ENCODE data around the gene IQCH.

Gene IQCH

GRCh38 chr15:67216859-67217258, 37.7 kb upstream of the IQCH start:
- DNase-seq (ENCODE audit: low read depth, low spot score): no peak
- Histone ChIP-seq H3K4me1 (ENCODE audit: insufficient read depth, insufficient read length) (no peaks in the 10 kb centered on the region), H3K9ac (ENCODE audit: insufficient read length, low read depth) (no peak overlapping the region), H3K9me3 (ENCODE audit: insufficient read depth, low read length) (no peaks in the 10 kb centered on the region), H3K36me3 (ENCODE audit: insufficient read depth, insufficient read length, low read length) (peaks cover 16% of the 10 kb centered on the region), H3K4me3 (ENCODE audit: insufficient read length, low read depth) (no peak overlapping the region), H3K27me3 (ENCODE audit: insufficient read depth, insufficient read length) (no peaks in the 10 kb centered on the region)
- no peak for TF ChIP-seq YY1 (IDR thresholded peaks at IDR 0.05; ENCODE audit: insufficient read depth, insufficient read length)

GRCh38 chr15:67218428-67218827, 36.2 kb upstream of the IQCH start:
- H3K4me1 ChIP-seq (ENCODE audit: insufficient read depth, insufficient read length): no peaks in the 10 kb centered on the region
- peaks cover 13% of the 10 kb centered on the region for H3K36me3 ChIP-seq (ENCODE audit: insufficient read depth, insufficient read length, low read length)
- no peak overlapping the region for H3K9ac ChIP-seq (ENCODE audit: insufficient read length, low read depth)
- H3K27me3 ChIP-seq (ENCODE audit: insufficient read depth, insufficient read length): no peaks in the 10 kb centered on the region
- DNase-seq (ENCODE audit: low read depth, low spot score): no peak
- TF ChIP-seq YY1 (IDR thresholded peaks at IDR 0.05; ENCODE audit: insufficient read depth, insufficient read length) (no peak), SUZ12 (IDR thresholded peaks at IDR 0.05; ENCODE audit: extremely low read depth, insufficient read depth, insufficient read length) (no peak), ZNF274 (IDR thresholded peaks at IDR 0.05; ENCODE audit: low read depth, low read length) (no peak)
- H3K4me3 ChIP-seq (ENCODE audit: insufficient read length, low read depth): no peak overlapping the region
- H3K9me3 ChIP-seq (ENCODE audit: insufficient read depth, low read length): no peaks in the 10 kb centered on the region

GRCh38 chr15:67219288-67219687, 35.3 kb upstream of the IQCH start:
- Histone ChIP-seq H3K27me3 (ENCODE audit: insufficient read depth, insufficient read length) (no peaks in the 10 kb centered on the region), H3K9ac (ENCODE audit: insufficient read length, low read depth) (no peak overlapping the region), H3K4me1 (ENCODE audit: insufficient read depth, insufficient read length) (no peaks in the 10 kb centered on the region), H3K36me3 (ENCODE audit: insufficient read depth, insufficient read length, low read length) (peaks cover 13% of the 10 kb centered on the region), H3K4me3 (ENCODE audit: insufficient read length, low read depth) (no peak overlapping the region), H3K9me3 (ENCODE audit: insufficient read depth, low read length) (no peaks in the 10 kb centered on the region)
- no peak for DNase-seq (ENCODE audit: low read depth, low spot score)
- TF ChIP-seq YY1 (IDR thresholded peaks at IDR 0.05; ENCODE audit: insufficient read depth, insufficient read length) (no peak), ZNF274 (IDR thresholded peaks at IDR 0.05; ENCODE audit: low read depth, low read length) (no peak), SUZ12 (IDR thresholded peaks at IDR 0.05; ENCODE audit: extremely low read depth, insufficient read depth, insufficient read length) (no peak)

DNA sequence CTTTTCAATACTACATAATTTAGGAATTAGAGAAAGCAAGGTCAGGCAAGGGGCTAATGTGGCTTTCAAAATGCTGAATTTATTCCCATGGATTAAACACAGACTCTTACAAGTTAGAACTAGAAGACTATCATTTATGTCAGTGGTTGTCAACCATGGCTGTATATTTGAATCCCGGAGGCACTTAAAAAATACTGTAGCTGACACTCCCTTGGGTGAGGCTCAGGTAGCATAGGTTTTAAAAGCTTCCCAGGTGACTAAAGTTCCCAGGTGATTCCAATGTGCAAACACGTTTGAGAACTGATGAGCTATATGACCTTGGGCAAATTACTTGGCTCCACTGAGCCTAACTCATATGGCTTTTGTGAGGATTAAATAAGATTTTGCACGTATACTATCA, 29.7 kb upstream of the IQCH start:
- no peak for TF ChIP-seq ZNF274 (IDR thresholded peaks at IDR 0.05; ENCODE audit: low read depth, low read length)
- no peak for TF ChIP-seq YY1 (IDR thresholded peaks at IDR 0.05; ENCODE audit: insufficient read depth, insufficient read length)
- no peak for TF ChIP-seq SUZ12 (IDR thresholded peaks at IDR 0.05; ENCODE audit: extremely low read depth, insufficient read depth, insufficient read length)
- Histone ChIP-seq H3K9me3 (ENCODE audit: insufficient read depth, low read length) (no peaks in the 10 kb centered on the region), H3K27me3 (ENCODE audit: insufficient read depth, insufficient read length) (no peaks in the 10 kb centered on the region), H3K4me3 (ENCODE audit: insufficient read length, low read depth) (no peak overlapping the region), H3K4me1 (ENCODE audit: insufficient read depth, insufficient read length) (no peaks in the 10 kb centered on the region), H3K9ac (ENCODE audit: insufficient read length, low read depth) (no peak overlapping the region), H3K36me3 (ENCODE audit: insufficient read depth, insufficient read length, low read length) (peaks cover 21% of the 10 kb centered on the region)
- no peak for DNase-seq (ENCODE audit: low read depth, low spot score)

DNA sequence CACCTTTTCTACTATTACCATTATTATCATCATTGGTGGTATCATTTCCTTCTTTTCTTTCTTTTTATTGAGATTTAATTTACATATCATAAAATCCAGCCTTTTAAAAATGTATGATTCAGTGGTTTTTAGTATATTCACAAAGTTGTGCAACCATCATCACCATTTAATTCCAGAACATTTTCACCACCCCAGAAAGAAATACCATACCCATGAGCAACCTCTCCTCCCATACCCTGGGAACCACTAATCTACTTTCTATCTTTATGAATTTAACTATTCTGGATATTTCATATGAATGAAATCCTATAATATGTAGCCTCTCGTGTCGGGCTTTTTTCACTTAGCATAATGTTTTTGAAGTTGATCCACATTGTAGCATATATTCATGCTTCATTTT, 29.2 kb upstream of the IQCH start:
- no peak for TF ChIP-seq YY1 (IDR thresholded peaks at IDR 0.05; ENCODE audit: insufficient read depth, insufficient read length)
- TF ChIP-seq SUZ12 (IDR thresholded peaks at IDR 0.05; ENCODE audit: extremely low read depth, insufficient read depth, insufficient read length): no peak
- TF ChIP-seq ZNF274 (IDR thresholded peaks at IDR 0.05; ENCODE audit: low read depth, low read length): no peak
- Histone ChIP-seq H3K4me1 (ENCODE audit: insufficient read depth, insufficient read length) (no peaks in the 10 kb centered on the region), H3K9me3 (ENCODE audit: insufficient read depth, low read length) (no peaks in the 10 kb centered on the region), H3K36me3 (ENCODE audit: insufficient read depth, insufficient read length, low read length) (peaks cover 25% of the 10 kb centered on the region), H3K27me3 (ENCODE audit: insufficient read depth, insufficient read length) (no peaks in the 10 kb centered on the region), H3K9ac (ENCODE audit: insufficient read length, low read depth) (no peak overlapping the region), H3K4me3 (ENCODE audit: insufficient read length, low read depth) (no peak overlapping the region)
- DNase-seq (ENCODE audit: low read depth, low spot score): no peak

DNA sequence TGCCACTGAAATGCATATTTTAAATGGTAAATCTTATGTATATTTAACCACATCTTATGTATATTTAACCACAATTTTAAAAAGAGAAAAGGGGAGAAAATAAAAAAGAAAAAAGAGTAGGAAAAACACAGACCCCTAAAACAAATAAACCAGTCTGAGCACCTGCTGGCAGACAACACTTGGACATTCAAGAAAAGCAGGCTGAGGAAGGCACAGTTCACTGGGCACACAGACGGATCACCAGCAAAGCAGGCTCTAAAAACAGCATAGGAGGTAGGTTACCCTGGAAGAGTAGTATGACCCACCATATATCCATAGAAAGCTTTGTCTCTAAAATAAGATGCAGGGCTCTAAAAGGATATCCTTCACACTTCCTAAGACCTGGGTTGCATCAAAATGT, 27.2 kb upstream of the IQCH start:
- H3K36me3 ChIP-seq (ENCODE audit: insufficient read depth, insufficient read length, low read length): peaks cover 38% of the 10 kb centered on the region
- H3K9me3 ChIP-seq (ENCODE audit: insufficient read depth, low read length): no peaks in the 10 kb centered on the region
- no peak overlapping the region for H3K9ac ChIP-seq (ENCODE audit: insufficient read length, low read depth)
- H3K4me3 ChIP-seq (ENCODE audit: insufficient read length, low read depth): no peak overlapping the region
- no peak for TF ChIP-seq ZNF274 (IDR thresholded peaks at IDR 0.05; ENCODE audit: low read depth, low read length)
- TF ChIP-seq YY1 (IDR thresholded peaks at IDR 0.05; ENCODE audit: insufficient read depth, insufficient read length): no peak
- no peak for TF ChIP-seq SUZ12 (IDR thresholded peaks at IDR 0.05; ENCODE audit: extremely low read depth, insufficient read depth, insufficient read length)
- H3K27me3 ChIP-seq (ENCODE audit: insufficient read depth, insufficient read length): no peaks in the 10 kb centered on the region
- no peak for DNase-seq (ENCODE audit: low read depth, low spot score)
- no peaks in the 10 kb centered on the region for H3K4me1 ChIP-seq (ENCODE audit: insufficient read depth, insufficient read length)

GRCh38 chr15:67227846-67228245, 26.7 kb upstream of the IQCH start:
- no peaks in the 10 kb centered on the region for H3K9me3 ChIP-seq (ENCODE audit: insufficient read depth, low read length)
- H3K4me1 ChIP-seq (ENCODE audit: insufficient read depth, insufficient read length): no peaks in the 10 kb centered on the region
- peaks cover 42% of the 10 kb centered on the region for H3K36me3 ChIP-seq (ENCODE audit: insufficient read depth, insufficient read length, low read length)
- TF ChIP-seq SUZ12 (IDR thresholded peaks at IDR 0.05; ENCODE audit: extremely low read depth, insufficient read depth, insufficient read length): no peak
- no peak for TF ChIP-seq YY1 (IDR thresholded peaks at IDR 0.05; ENCODE audit: insufficient read depth, insufficient read length)
- no peak for TF ChIP-seq ZNF274 (IDR thresholded peaks at IDR 0.05; ENCODE audit: low read depth, low read length)
- H3K27me3 ChIP-seq (ENCODE audit: insufficient read depth, insufficient read length): no peaks in the 10 kb centered on the region
- no peak overlapping the region for H3K9ac ChIP-seq (ENCODE audit: insufficient read length, low read depth)
- no peak for DNase-seq (ENCODE audit: low read depth, low spot score)
- no peak overlapping the region for H3K4me3 ChIP-seq (ENCODE audit: insufficient read length, low read depth)

DNA sequence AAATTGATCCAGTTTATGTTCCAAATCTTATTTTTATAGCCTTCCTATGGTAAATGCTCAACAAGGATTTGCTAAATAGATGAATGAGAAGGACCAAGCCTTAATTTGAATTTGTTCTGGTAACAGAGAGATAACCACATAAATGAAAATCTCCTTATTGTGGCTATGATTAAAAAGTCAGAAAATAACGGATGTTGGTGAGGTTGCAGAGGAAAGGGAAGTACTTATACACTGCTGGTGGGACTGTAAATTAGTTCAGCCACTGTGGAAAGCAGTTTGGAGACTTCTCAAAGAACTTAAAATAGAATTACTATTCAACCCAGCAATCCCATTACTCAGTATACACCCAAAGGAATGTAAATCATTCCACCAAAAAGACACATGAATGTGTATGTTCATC, 26.3 kb upstream of the IQCH start:
- no peak for DNase-seq (ENCODE audit: low read depth, low spot score)
- H3K9ac ChIP-seq (ENCODE audit: insufficient read length, low read depth): no peak overlapping the region
- H3K4me1 ChIP-seq (ENCODE audit: insufficient read depth, insufficient read length): no peaks in the 10 kb centered on the region
- no peaks in the 10 kb centered on the region for H3K9me3 ChIP-seq (ENCODE audit: insufficient read depth, low read length)
- H3K4me3 ChIP-seq (ENCODE audit: insufficient read length, low read depth): no peak overlapping the region
- TF ChIP-seq ZNF274 (IDR thresholded peaks at IDR 0.05; ENCODE audit: low read depth, low read length): no peak
- TF ChIP-seq SUZ12 (IDR thresholded peaks at IDR 0.05; ENCODE audit: extremely low read depth, insufficient read depth, insufficient read length): no peak
- no peak for TF ChIP-seq YY1 (IDR thresholded peaks at IDR 0.05; ENCODE audit: insufficient read depth, insufficient read length)
- H3K36me3 ChIP-seq (ENCODE audit: insufficient read depth, insufficient read length, low read length): peaks cover 47% of the 10 kb centered on the region
- no peaks in the 10 kb centered on the region for H3K27me3 ChIP-seq (ENCODE audit: insufficient read depth, insufficient read length)

Data from NT2/D1 (cell line).